Stimulated activated CD4-positive, alpha-beta T cell treated with anti-CD3 and anti-CD28 coated beads, Interleukin-1b, Interleukin-23, amount 100 ng/mL, for 48 hours (primary cell): ENCODE data around the gene AZU1.
"Not testable (repeated sequence)": the region's sequence is repeated elsewhere in the genome, so short reads cannot be mapped to it uniquely, and the experiment has no call there.

Source experiments
- DNase-seq: peaks from one replicate; pipeline ENCODE4 v3.0.0-alpha.2; 2020

The AZU1 gene

DNA sequence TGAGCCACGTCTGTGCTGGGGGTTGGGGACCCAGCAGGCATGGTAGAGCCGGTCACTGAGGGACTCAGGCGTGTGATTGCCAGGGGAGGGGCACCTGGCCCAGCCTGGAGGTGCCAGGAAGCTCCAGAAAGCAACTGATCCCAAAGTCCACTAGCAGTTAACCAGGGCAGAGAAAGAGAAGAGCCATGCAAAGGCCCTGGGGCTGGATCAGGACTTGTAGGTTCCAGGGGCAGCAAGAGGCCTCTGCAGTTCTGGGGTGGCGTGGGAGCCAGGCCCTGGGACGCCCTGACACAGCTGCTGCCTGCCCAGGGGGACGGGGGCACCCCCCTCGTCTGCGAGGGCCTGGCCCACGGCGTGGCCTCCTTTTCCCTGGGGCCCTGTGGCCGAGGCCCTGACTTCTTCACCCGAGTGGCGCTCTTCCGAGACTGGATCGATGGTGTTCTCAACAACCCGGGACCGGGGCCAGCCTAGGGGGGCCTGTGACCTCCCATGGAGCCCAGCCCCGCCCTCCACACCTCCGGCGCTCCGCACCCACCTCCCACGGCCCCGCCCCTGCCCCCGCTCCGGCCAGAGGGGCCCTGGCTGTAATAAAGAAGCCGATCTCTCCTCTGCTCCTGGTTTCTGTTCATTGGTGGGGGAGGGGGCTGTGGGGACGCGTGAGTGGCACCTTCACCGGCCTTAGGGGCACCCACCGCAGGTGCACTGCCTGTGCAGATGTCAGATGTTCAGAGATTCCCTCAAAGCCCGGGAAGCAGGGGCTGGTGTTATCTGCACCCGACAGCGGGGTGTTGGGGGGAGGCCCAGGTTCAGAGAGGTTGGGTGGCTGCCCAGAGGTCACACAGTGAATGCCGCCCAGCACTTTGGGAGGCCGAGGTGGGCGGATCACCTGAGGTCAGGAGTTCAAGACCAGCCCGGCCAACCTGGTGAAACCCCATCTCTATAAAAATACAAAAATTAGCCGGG is 4.1 kb downstream of the AZU1 start:
- no peak for DNase-seq

DNA sequence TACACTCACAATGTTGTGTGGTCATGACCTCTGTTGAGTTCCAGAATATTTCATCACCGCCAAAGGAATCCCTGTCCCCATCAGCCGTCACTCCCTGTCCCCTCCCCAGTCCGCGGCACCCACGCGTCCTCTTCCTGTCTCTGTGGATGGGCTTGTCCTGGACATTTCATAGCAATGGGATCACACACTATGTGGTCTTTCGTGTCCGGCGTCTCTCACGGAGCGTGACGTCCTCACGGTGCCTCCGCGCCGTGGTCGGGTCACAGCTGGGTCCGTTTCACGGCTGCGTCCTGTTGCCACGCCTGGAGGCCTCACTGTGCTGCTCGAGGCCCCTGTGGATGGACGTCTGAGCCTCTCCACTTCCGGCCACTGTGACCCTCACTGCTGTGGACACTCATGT is 6.6 kb downstream of the AZU1 start:
- DNase-seq, result no peak

DNA sequence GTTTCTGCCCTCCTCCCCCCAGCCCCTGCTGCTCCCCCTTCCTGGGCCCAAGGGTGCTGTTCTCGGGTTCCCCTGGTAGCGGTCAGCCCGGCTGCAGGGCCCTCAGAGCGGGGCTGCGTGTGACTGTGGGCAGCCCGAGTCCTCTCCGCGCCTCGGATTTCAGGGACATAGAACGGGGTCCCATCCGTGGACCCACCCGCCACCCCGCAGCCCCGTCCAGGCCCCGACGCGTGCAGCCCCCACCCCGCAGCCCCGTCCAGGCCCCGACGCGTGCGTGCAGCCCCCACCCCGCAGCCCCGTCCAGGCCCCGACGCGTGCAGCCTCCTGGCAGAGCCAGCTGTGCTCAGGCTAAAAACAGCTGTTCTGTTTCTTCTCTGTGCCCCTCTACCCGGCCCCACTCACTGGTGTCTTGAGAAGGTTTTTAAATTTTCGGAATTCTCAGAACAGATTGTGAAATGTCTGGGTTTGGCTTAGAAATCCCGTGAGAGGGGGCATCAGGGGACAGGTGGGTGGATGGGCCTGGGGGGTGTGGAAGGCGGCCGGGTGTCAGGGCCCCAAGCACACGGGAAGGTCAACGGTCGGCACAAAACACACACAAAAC is 7.7 kb downstream of the AZU1 start:
- no peak for DNase-seq

DNA sequence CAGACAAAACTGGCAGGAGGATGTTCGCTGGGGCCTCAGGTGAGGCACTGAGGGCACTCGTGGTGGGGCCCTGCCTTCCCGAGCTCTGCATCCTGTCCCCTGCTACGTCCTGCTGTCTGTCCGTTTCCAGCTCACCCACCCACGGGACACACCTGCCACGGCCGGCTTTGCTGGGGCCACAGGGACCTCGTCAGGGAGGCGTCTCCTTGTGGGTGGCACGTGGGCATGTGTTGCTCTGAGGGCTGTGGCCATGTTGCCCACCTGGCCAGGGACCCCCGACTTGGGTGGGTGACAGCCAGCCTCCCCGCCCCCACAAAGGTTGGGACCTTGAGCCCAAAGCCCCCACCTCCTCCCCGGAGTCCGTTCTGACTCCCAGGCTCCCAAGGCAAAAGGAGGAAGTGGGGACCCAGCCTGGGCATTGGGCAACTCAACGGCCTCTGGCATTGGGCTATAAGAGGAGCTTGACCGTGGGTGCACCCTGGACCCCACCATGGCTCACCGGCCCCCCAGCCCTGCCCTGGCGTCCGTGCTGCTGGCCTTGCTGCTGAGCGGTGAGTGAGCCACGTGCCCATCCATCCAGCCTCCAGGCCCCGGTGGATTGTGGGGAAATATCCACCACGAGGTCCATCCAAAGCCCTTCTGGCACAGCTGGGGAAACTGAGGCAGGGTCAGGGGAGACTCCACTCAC is 13.0 kb downstream of the AZU1 start, which contains the start of gene PRTN3:
PRTN3 (plus strand) TSS at position 481 of the 688 bp plus-strand sequence; CDS start at position 491, 10 bp downstream.
- no peak for DNase-seq

GRCh38 chr19:842802-843179 is 15.2 kb downstream of the AZU1 start:
- DNase-seq, result not testable (repeated sequence)

DNA sequence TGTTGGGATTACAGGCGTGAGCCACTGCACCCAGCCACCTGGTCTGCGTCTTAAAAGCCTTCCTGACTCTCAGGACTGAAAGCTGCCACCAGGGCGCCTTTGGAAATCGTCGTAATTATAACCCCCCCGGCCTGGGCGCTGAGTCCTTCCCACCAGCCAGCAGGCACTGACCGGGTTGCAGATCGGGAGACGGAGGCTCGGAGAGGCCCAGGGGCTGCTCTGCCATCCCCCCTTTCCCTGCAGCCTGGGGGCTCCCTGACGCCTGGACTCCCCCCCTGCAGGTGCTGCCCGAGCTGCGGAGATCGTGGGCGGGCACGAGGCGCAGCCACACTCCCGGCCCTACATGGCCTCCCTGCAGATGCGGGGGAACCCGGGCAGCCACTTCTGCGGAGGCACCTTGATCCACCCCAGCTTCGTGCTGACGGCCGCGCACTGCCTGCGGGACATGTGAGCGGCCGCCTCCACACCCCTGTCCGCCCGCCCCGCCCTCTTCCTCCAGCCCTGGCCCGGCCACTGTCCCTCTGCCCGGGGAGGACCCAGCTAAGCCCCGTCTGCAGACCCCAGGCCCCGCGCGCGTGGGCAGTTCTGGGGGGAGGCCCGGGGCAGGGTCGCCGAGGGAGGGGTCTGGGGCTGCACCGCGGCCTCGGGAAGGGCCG is 15.7 kb downstream of the AZU1 start:
- no peak for DNase-seq

DNA sequence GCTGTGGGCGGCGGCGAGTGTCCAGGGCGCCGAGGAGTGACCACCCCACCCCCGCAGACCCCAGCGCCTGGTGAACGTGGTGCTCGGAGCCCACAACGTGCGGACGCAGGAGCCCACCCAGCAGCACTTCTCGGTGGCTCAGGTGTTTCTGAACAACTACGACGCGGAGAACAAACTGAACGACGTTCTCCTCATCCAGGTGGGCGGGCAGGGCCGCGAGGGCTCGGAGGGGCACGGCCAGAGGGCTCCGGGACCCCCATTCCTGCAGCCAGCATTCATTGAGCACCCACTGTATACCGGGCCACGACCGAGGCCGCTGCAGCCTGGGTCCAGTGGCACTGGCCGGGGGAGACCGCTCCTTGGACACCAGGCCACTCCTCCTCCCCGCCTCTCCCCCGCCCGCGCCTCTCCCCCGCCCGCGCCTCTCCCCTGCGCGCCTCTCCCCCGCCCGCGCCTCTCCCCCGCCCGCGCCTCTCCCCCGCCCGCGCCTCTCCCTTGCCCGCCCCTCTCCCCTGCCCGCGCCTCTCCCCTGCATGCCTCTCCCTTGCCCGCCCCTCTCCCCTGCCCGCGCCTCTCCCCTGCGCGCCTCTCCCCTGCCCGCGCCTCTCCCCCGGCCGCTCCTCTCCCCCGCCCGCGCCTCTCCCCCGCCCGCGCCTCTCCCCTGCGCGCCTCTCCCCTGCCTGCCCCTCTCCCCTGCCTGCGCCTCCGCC is 16.4 kb downstream of the AZU1 start:
- no peak for DNase-seq

GRCh38 chr19:844546-844971 is 16.9 kb downstream of the AZU1 start:
- DNase-seq, result no peak

GRCh38 chr19:845707-846521 is 18.3 kb downstream of the AZU1 start:
- DNase-seq, result no peak

DNA sequence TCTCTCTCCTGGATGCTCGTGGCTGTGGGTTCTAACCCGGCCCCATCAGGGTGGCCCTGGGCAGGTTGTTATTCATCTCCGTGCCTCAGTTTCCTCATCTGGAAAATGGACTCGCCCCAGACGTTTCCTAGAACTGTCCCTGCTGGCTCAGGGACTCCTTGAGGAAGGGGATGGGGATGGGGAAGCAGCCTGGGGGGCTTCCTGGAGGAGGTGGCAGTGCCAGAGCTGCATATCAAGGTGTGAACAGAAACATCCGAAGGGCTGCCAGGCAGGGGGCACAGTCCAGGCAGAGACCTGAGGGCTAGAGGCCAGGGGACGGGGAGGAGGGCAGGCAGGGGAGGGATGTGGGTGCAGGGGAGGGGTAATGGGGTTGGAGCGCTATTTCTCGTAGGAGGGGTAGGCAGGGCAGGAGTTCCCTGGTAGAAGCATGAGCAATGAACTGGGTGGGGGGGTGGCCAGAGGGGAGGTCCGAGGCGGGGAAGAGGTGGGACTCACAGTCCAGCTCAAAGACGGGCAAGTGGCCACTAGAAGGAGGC is 20.8 kb downstream of the AZU1 start:
- DNase-seq, result no peak

GRCh38 chr19:849195-849594 is 21.6 kb downstream of the AZU1 start:
- not testable (repeated sequence) for DNase-seq

GRCh38 chr19:850221-850978 is 22.8 kb downstream of the AZU1 start:
- DNase-seq, result no peak

- no peak for DNase-seq
Measured at GRCh38 chr19:850979-851335, 23.3 kb downstream of the AZU1 start.

DNA sequence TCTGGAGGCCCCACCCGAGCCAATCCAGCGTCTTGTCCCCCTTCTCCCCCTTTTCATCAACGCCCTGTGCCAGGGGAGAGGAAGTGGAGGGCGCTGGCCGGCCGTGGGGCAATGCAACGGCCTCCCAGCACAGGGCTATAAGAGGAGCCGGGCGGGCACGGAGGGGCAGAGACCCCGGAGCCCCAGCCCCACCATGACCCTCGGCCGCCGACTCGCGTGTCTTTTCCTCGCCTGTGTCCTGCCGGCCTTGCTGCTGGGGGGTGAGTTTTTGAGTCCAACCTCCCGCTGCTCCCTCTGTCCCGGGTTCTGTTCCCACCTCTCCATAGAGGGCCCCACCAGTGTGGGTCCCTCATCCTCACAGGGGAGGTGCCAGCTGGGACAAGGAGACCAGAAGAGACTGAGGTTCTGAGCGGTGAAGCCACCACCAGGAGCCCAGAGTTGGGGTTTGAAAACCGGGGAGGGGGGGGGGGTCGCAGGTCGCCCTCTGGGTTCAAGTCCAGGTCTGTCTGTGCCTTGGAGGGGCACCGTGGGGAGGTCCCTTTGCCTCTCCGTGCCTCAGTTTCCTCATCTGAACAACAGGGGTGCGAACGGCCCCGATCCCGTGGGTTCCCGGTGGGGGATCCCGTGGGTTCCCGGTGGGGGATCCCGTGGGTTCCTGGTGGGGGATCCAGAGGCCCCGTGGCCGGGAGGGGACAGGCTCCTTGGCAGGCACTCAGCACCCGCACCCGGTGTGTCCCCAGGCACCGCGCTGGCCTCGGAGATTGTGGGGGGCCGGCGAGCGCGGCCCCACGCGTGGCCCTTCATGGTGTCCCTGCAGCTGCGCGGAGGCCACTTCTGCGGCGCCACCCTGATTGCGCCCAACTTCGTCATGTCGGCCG is 24.7 kb downstream of the AZU1 start, which contains the start of gene ELANE:
ELANE (plus strand) TSS at position 168 of the 878 bp plus-strand sequence; CDS start at position 194, 26 bp downstream.
- DNase-seq, result no peak

DNA sequence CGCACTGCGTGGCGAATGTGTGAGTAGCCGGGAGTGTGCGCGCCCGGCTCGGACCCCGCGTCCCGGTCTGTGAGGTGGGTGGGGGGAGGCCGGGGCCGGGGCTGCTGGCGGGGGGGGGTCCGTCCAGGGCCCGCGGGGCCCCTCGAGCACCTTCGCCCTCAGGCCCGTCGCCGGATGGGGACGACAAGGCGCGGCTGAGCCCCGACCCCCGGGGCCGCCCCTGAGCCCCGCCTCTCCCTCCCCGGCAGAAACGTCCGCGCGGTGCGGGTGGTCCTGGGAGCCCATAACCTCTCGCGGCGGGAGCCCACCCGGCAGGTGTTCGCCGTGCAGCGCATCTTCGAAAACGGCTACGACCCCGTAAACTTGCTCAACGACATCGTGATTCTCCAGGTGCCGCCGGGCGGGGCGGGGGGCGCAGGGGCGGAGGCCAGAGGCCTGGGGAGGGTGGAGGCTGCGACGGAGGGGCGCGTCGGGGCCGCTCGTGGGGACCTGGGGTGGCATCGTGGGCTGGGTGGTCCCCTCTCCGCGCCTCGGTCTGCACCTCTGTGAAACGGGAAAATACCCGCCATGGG is 25.5 kb downstream of the AZU1 start:
- DNase-seq, result no peak

DNA sequence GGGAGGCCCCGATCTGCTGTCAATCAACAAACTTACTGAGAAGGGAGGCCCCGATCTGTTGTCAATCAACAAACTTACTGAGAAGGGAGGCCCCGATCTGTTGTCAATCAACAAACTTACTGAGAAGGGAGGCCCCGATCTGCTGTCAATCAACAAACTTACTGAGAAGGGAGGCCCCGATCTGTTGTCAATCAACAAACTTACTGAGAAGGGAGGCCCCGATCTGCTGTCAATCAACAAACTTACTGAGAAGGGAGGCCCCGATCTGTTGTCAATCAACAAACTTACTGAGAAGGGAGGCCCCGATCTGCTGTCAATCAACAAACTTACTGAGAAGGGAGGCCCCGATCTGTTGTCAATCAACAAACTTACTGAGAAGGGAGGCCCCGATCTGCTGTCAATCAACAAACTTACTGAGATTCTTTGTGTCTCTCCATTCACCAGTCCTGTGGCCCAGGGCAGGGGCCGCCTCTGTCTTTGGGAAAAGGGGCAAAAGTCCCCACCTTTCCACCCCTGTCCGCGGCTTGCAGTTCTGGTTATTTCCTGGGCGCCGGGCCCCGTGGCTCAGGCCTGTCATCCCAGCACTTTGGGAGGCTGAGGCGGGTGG is 26.1 kb downstream of the AZU1 start:
- DNase-seq, result not testable (repeated sequence)

GRCh38 chr19:854549-854948 is 26.9 kb downstream of the AZU1 start:
- no peak for DNase-seq

GRCh38 chr19:855142-855541 is 27.5 kb downstream of the AZU1 start:
- DNase-seq, result no peak
